M059J (cell line): ENCODE data around the gene SIGLEC9. TPM values are rescaled to one million over a fixed set of nuclear protein-coding genes. Genes with fewer than 3 reads are reported as not detected.

Experiments used
- DNase-seq: peaks from one replicate; pipeline ENCODE4 v3.0.0-alpha.2; 2012; ENCODE audit warnings: low read depth
- total RNA-seq: library from RNA; depleted of rRNA; stranded (reverse); fragments of >200 nt; shearing (Covaris generic); gene quantifications from 2 replicates; pipeline ENCODE4 v1.2.3, GENCODE V29; 2014; rRNA removed

The SIGLEC9 gene
- 0.27 TPM in 1 of 2 replicates, not detected in the other for total RNA-seq

DNA sequence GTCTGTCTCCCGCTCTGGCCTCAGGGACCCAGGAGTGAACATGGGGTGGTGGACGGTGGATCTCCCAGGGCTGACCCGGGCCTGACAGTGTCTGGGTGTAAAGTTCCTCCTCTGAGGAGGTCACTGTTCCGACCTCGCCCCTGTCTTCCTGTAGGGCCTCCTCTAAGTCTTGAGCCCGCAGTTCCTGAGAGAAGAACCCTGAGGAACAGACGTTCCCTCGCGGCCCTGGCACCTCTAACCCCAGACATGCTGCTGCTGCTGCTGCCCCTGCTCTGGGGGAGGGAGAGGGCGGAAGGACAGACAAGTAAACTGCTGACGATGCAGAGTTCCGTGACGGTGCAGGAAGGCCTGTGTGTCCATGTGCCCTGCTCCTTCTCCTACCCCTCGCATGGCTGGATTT, at the start of gene SIGLEC9:
Gene SIGLEC9, plus strand, starts transcription at position 178 of the 400 bp plus-strand sequence. Its CDS starts 69 bp downstream, at position 247.
- DNase-seq, result no peak

DNA sequence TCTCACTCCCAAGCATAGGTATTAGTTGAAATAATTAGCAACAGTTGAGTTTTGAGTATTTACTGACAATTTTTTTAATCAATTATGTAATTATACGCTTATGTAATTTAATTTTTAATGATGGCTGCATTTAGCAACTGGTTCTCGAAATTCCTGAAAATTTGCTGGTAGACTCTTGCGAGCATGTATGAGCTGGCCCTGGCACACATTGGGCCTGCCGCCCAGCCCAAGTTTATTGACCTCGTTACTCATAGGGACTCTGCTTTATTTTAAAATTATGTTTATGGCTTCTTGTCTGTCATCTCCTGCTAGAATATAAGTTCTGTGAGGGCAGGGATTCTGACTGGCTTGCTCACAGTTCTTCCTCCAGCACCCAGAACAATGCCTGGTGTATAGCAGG, 48.7 kb upstream of the SIGLEC9 start:
- DNase-seq, result no peak

DNA sequence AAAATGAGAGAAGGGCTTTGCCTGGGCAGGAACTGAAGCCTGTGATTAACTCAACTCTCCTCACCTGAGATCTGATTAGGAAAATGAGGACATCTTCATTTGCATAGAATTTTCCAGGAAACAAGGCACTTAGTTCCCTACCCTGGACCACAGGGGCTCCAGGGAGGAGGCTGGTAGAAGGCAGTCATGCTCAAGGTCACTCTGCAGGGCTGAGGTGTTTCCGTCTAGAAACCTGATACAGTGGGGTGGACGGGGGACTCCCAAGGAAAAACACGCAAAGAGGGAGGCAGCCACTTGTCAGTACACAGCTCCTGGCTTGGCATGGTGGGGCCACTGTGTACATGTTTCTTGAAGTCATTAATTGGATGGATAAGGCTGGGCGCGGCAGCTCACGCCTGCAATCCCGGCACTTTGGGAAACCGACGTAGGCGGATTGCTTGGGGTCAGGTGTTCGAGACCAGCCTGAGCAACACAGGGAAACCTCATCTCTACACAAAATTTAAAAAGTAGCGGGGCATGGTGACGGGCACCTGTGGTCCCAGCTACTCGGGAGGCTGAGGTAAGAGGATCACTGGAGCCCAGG, 48.0 kb upstream of the SIGLEC9 start:
- no peak for DNase-seq

DNA sequence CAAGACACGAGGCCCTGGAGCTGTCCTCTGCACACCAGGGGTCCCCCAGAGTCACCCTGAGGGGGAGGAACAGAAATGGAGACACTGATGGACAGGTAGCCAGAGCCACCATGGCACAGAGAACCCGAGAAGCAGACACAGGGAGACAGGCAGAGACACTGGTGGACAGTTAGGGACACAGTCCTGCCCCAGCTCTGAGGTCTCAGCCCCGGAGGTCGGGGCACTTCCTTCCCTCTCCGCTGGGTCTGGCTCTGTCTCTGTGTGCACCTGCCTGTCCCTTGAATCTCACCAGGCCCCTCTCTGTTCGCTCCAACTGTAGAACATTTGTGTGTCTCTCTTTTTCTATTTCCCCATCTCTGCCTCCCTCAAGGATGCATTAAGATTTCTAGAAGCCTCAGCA, 46.6 kb upstream of the SIGLEC9 start:
- DNase-seq, result no peak

DNA sequence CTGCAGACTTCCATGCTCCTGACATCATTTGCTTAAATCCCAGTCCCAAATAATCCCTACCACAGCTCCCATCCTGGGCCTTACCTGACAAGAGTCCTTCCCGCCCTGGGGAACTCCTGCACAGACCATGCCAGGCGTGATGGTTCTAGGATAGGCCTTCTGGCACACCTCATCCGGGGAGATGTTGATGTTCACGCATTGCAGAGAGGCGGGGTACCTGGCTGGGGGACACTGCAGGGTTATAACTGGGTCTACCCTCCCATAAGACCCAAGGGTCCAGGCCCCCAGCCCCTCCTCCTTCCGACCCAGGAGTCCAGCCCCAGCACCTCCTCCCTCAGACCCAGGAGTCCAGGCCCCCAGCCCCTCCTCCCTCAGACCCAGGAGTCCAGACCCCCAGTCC, 46.0 kb upstream of the SIGLEC9 start:
- no peak for DNase-seq

DNA sequence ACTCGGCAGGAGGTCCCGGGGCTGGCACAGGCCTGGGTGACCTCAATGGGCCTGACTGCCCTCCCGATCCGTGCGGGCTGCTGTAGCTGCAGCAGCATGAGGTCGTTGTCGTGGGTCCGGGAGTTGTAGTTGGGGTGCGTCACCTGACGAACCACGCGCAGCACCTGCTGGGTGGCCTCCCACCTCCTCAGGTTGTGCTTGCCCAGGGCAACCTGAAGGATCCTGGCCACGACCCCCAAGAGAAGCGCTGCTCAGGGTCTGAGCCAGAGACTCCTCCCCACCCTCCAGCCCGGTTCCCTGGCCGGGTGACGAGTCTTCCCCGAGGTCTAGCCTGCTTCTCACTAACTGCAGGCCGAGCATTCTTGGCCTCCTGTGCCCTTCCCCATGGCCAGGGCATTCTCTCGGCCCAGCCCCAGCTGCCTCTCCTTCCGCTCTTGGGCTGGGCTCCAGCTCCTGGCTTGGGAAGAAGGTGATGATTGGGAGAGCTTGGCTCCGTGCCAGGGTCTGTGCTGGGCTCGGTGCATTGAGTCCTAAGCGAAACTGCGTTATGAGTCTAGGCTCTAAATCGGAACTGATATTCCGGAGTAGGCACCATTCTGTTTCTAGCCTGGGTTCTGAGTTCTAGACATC, 45.1 kb upstream of the SIGLEC9 start:
- DNase-seq, result no peak

DNA sequence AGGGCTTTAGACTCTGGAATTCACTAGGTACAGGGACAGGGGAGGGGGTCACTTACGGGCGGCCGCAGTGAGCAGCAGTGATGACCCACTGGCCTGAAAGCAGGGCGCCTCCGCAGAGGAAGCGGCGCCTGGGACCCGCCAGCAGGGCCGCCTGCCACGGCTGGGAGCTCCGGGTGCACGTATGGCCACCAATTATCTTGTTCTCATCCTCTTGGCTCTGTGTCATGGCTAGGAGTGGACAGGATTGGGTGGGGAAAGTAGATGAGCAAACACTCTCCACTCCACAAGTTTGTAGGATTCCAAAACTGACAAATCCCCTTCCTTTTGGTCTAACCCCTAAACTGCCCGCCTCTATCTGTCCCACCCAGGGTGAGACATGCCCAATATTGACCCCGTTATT, 43.2 kb upstream of the SIGLEC9 start:
- no peak for DNase-seq

DNA sequence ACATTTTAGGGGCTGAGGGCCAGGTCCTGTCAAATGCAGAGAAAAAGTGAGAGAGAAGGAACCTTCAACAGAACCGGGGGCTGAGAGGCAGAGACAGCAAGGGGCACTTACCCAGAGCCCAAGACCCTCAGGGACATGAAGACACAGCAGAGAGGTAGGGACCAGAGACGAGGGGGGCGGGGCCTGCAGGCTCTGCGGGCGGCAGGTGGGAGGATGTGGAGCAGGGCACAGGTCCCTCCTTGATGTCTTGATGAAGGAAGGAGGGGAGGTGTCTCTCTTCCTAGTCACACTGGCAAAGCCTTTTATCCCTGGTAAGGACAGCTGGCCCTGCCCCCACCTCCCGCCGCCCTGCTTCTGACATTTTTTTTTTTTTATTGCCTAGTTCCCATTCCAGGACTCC, 42.1 kb upstream of the SIGLEC9 start, which contains the start of gene KLK14:
Gene KLK14, minus strand, starts transcription at position 277 of the 400 bp plus-strand sequence. Its CDS starts 273 bp downstream, at position 4.
- DNase-seq, result no peak

DNA sequence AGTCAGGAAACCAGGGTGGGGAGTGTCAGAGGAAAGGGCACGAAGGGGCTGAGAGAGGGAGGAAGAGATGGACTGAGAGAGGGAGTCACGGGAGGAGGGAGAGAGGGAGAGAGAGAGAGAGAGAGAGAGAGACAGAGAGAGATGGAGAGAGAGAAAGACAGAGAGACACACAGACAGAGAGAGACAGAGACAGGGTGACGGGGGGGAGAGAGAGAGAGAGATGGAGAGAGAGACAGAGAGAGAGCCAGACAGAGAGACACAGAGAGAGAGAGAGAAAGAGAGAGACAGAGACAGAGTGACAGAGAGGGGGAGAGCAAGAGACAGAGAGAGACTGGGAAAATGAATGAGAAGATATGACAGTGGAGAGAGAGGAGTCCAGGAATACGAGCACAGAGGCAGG, 41.5 kb upstream of the SIGLEC9 start:
- no peak for DNase-seq

DNA sequence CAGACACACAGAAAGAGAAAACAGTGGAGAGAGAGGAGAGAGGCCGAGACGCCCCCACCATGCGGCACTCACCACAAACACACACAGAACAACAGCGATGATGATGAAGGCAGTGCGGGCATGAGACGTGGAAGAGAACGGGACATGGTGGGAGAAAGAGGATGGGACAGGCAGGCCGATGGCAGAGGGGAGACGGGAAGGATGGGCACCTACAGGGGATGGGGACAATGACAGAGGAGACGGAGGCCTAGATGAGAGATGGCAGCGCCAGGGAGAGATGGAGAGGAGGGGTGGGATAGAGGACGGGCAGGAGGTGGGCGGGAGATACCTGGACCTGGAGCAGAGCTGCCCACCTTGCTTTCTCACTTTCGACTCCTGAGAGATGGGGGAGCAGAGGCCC, 40.9 kb upstream of the SIGLEC9 start:
- no peak for DNase-seq

DNA sequence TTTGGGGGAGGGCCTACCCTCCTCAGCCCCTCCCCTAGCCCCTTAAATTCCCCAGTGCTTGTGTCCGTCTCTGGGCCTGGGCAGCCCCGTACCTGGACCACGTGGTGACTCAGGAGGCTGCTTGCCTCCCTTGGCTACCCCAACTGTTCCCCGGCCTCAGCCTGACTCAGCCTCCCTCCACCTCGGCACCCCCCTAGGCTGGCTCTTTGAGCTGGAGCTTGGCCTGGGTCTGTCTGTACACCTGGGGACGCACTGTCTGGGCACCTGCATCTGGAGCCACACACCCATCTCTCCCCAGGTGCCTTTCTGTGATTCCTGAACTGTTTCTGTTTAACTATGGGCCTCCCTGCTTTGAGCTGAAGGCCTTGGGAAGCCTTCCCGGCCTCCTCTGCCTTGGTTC, 40.2 kb upstream of the SIGLEC9 start:
- DNase-seq, result no peak

DNA sequence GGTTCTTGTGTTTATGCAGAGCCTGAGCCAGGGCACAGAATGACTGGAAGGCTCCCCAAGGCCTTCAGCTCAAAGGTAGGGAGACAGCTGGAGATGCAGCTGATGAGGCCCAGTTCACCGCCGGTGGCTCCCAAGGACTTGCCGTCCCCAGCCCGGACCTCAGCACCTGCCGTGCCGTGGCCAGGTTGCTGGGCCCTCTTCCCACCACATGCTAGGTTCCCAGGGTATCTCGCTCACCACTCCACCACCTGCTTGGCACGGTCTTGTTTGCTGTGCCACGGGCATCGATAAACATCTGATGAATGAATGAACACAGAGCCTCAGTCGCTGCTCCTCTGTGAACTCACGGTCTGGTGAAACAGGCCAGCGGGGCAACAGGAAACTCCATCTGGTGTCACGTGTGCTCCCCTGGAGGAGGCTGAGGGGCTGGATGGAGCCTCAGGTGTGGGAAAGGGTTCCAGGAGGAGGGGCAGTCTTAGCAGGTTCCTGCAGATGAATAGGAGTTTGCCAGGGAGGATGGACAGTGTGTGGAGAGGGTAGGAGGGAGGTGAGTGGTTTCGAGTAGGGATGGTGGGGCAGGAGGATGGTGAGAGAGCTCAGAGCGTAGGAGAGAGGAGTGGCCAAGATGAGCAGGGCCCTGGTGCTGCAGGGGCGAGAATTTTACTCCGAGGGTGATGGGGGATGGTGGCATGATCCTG, 38.4 kb upstream of the SIGLEC9 start:
- DNase-seq, result no peak

DNA sequence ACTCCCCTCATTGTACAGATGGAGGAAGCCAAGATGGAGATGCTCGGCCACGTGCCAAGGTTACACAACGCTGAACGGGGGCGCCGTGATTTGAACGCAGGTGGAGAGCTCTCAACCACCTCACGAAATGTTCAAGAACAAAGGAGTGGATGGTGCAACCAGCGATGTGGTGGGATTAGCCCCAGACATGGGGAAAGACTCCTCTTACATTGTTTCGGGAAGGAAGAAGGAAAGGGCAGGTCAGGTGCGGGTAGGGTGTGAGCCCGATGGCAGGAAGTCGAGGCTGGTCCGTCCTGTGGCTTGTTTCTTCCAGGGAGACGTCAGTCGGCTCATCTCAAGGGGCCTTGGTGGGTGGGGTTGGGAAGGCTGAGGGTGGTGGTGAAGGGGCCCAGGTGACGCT, 34.9 kb upstream of the SIGLEC9 start:
- DNase-seq, result no peak

DNA sequence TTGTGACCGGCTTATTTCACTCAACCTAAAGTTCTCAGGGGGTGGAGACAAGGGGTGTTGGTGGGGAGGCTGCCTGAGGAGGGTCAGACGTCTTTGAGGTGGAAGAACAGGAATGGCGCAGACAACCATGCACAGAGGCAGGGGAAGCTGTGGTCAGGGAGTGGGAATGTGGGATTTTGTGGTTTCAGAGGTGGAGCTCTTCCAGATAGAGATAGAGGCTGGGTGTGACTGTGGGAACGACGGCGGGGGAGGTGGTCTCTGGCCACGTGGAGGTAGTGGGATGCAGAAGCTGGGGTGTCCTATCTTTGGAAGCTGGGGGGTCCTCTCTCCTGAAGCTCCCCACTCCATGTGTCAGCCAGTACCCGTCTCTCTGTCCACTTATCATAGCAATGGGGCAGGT, 34.2 kb upstream of the SIGLEC9 start:
- DNase-seq, result no peak

DNA sequence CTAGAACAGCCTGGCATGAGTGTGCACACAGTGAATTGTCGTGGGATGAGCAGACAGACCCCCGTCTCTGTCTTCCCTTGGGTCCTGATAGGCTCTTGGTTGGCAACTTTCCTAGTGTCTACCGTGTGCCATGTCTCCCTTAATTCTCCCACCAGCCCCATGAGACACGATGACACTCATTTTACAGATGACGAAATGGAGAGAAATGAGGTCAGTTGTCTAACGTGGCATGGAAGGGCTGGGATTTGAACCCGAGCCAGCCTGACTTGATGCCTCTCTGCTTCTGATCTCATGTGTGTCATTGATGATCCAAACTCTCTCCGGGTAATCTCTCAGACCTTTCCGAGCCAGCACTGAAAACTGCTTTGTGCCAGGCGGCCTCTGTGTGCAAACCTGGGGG, 33.6 kb upstream of the SIGLEC9 start:
- DNase-seq, result no peak

DNA sequence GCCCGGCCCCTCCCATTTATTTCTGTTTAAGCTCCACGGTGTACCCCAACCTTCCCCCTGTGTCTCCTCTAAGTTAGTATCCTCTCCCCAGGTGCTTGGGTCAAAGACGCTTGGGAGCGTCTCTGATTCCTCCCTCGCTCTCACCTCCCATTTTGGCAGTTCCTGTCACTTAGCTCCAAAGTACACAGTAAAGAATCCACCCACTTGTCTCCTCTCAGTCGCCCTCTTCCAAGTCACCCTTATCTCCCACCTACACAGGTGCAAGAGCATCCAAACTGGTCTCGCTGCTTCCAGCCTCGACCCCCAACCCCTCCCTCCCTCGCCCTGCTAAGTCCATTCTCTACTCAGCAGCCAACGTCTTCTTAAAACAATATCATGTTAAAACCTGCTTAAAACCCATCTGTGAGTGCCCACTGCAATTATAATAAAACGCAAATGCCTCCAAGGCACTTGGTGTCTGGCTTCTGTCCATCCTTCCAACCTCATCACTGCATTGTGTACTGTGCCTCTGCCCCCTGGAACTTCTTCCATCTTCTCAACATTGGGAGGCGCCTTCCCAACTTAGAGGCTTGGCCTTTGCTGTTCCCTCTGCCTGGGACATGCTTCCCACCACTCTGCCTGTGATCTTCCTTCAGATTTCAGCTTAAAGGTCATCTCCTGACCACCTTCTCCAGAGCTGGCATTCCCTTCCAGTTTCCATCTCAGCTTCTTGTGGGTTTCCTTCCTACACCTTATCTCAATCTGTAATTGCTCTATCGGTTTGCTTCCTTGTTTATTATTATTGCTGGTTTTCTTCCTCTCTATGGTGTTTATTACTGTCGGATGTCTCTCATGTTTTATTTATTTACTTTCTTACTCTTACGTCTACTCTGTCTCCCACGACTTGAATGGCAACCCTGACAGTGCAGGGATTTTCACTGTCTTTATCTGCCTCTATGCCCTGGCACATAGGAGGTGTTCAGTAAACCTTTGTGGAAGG, 32.5 kb upstream of the SIGLEC9 start:
- DNase-seq, result no peak

DNA sequence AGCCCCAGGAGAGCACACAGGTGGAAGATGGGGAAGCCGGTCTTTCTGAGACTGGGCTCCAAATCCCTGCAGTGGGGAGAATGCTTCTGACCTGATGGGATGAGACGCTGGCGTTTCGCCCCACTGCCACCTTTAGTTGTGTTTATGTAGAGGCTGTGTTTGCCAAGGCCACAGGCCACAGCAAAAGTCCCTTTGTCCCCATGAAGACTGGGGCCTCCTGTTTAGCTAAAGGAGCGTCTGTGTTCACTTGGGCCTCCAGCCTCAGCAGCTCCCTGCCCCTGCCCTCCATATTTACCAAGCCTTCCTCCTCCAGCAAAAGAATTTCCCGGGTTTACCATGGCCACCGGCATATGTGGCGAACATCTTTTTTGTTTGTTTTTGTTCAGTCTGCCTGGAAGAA, 31.6 kb upstream of the SIGLEC9 start:
- no peak for DNase-seq

DNA sequence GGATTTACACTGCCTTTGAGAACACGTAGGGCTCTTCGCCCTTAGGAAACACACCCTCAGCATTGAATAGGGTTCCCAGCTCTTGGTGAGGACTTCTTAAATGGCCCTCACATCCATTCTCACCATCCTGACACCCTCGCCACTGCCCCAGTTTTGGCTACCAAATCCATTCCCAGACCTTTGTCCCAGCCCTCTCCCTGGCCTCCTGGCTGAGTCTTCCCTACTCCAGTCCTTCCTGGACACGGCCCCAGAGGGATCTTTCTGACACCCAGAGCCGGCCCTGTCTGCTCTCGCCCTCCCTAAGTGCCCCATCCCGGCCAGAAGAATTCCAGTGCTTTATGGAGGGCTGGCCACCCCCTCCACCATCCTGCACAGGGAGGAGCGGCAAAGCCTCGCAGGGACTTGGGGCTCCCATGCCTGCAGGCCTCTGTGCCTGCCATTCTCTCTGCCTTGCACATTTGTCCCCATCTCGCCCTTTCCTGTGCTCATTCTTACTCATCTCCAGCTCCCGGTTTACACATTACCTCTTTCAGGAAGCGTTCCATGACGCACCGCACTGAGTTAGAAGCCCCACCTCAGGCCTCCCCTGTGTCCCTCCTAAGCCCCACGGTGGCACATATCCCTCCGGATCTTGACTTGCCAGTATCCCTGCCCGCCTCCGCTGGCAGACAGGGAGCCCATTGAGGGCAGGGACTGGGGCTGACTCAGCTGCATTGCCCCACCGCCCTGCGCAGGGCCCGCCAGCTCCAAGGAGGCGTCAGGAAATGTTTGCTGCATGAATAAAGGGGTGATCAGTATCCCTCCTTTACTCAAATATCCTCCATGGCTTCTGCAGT, 31.0 kb upstream of the SIGLEC9 start:
- no peak for DNase-seq

DNA sequence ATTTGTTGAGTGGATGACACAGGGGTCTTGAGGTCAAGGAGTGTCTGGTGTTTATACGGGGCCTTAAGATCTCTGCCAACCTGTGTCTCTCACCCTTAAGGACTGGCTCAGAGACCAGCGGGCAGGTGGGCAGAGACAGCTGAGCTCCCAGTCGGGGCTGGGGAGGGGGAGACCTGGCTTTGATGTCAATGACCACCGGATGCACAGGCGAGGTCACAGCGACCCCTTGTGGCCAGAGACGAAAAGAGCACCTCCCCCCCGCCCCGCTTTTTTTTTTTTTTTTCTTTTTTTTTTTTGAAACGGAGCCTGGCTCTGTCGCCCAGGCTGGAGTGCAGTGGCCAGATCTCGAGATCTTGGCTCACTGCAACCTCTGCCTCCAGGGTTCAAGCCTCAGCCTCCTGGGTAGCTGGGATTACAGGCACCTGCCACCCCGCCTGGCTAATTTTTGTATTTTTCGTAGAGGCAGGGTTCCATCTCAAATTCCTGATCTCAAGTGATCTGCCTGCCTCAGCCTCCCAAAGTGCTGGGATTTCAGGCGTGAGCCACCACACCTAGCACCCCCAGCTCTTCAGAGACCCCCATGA, 29.9 kb upstream of the SIGLEC9 start:
- no peak for DNase-seq

DNA sequence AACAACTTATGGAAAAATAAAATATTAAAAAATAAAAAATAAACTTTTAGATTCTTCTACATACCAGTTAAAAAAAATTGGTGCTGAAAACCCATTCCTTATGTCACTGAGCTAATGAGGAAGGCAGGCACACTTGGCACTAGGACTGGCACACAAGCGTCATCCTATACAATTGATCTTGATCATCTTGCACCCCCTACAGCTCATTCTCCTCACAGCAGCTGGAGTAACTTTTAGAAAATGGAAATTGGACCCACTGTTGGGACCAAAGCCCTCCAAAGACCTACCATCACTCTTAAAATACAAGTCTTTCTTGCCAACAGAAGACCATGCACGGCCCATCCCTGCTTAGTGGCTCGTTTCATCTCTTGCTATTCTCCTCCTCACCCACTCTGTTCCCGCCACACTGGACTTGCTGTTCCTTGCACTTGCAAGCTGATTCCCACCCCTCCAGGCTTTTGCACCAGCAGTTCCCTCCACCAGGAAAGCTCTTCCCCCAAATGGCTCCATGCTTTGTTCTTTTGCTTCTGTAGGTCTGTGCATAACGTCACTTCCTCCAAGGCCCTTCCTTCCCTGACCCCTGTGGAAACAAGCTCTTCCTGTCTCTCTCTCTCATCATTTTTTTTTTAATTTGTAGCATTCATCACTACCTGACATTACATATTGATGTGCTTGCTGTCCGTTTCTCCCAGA, 28.1 kb upstream of the SIGLEC9 start:
- no peak for DNase-seq
